ENCODE data around the gene POLDIP2.

POLDIP2 gene

DNA sequence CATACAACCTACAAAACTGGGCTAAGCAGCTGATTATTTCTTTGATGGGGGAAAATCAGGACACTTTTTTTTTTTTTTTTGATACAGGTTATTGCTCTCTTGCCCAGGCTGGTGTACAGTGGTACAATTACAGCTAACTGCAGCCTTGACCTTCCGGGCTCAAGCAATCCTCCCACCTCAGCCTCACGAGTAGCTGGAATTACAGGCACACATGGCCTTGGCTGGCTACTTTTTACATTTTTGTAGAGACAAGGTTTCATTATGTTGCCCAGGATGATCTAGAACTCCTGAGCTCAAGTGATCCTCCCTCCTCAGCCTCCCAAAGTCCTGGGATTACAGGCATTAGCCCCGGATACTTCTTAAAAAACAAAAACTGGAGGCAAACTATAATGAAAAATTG is 58.9 kb downstream of the POLDIP2 start:
- TF ChIP-seq, protein P1, sequence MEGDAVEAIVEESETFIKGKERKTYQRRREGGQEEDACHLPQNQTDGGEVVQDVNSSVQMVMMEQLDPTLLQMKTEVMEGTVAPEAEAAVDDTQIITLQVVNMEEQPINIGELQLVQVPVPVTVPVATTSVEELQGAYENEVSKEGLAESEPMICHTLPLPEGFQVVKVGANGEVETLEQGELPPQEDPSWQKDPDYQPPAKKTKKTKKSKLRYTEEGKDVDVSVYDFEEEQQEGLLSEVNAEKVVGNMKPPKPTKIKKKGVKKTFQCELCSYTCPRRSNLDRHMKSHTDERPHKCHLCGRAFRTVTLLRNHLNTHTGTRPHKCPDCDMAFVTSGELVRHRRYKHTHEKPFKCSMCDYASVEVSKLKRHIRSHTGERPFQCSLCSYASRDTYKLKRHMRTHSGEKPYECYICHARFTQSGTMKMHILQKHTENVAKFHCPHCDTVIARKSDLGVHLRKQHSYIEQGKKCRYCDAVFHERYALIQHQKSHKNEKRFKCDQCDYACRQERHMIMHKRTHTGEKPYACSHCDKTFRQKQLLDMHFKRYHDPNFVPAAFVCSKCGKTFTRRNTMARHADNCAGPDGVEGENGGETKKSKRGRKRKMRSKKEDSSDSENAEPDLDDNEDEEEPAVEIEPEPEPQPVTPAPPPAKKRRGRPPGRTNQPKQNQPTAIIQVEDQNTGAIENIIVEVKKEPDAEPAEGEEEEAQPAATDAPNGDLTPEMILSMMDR (IDR thresholded peaks at IDR 0.05): no peak
- TF ChIP-seq ZFX (IDR thresholded peaks at IDR 0.05; ENCODE audit: borderline replicate concordance): no peak
- no peak overlapping the region for H3K27ac ChIP-seq

All from 22Rv1 (cell line).